ENCODE measurements around the gene SYT17. TPM values are rescaled to one million over a fixed set of nuclear protein-coding genes. Genes with fewer than 3 reads are reported as not detected.

SYT17 gene
- total and polyA plus RNA-seq, 8 donors: 12.3 to 26.3 (median 15.2) TPM

- no peak for TF ChIP-seq CTCF (IDR thresholded peaks at IDR 0.05)
- ATAC-seq: no peak
- peak overlapping the region in 1 of 2 donors; percentile 34 for H3K27ac ChIP-seq
- no peak for DNase-seq
- intact Hi-C loops (cut with DNase I): no loop called here
- no peaks in the 10 kb centered on the region for H3K27me3 ChIP-seq
- no peak overlapping the region for H3K4me3 ChIP-seq
- H3K4me1 ChIP-seq: peaks cover 52 to 75% of the 10 kb centered on the region in 2 donors
- no peaks in the 10 kb centered on the region for H3K9me3 ChIP-seq
- H3K36me3 ChIP-seq: no peaks in the 10 kb centered on the region
Observed at GRCh38 chr16:19135201-19135842, 32.7 kb upstream of the SYT17 start.

GRCh38 chr16:19135896-19136438 lies 32.1 kb upstream of the SYT17 start:
- no peaks in the 10 kb centered on the region for H3K9me3 ChIP-seq
- no peaks in the 10 kb centered on the region for H3K27me3 ChIP-seq
- H3K36me3 ChIP-seq: no peaks in the 10 kb centered on the region
- ATAC-seq (peak; percentile 51), DNase-seq (peak in 2 of 4 donors; percentile 64 to 65)
- intact Hi-C loops (cut with DNase I): no loop called here
- peaks cover 49 to 75% of the 10 kb centered on the region in 2 donors for H3K4me1 ChIP-seq
- TF ChIP-seq CTCF (IDR thresholded peaks at IDR 0.05): no peak
- peak overlapping the region; percentile 26 to 34 for H3K27ac ChIP-seq
- H3K4me3 ChIP-seq: no peak overlapping the region

GRCh38 chr16:19136549-19137196 lies 31.4 kb upstream of the SYT17 start:
- H3K9me3 ChIP-seq: no peaks in the 10 kb centered on the region
- no peaks in the 10 kb centered on the region for H3K27me3 ChIP-seq
- DNase-seq (peak in 1 of 4 donors; percentile 62), ATAC-seq (peak; percentile 62)
- TF ChIP-seq CTCF (IDR thresholded peaks at IDR 0.05): no peak
- peak overlapping the region; percentile 26 to 34 for H3K27ac ChIP-seq
- intact Hi-C loops (cut with DNase I): no loop called here
- no peak overlapping the region for H3K4me3 ChIP-seq
- H3K4me1 ChIP-seq: peaks cover 44 to 69% of the 10 kb centered on the region in 2 donors
- no peaks in the 10 kb centered on the region for H3K36me3 ChIP-seq

GRCh38 chr16:19137201-19138128 lies 30.6 kb upstream of the SYT17 start:
- Histone ChIP-seq H3K27me3 (no peaks in the 10 kb centered on the region), H3K4me3 (no peak overlapping the region), H3K36me3 (no peaks in the 10 kb centered on the region), H3K4me1 (peaks cover 41 to 61% of the 10 kb centered on the region in 2 donors), H3K9me3 (no peaks in the 10 kb centered on the region), H3K27ac (peak overlapping the region; percentile 24 to 55)
- no peak for TF ChIP-seq CTCF (IDR thresholded peaks at IDR 0.05)
- intact Hi-C loops (cut with DNase I): no loop called here
- ATAC-seq: no peak
- DNase-seq: no peak
